Stimulated activated CD8-positive, alpha-beta memory T cell treated with anti-CD3 and anti-CD28 coated beads, Interleukin-4, amount 100 ng/mL, for 24 hours (primary cell): ENCODE data around the gene IFNGR2.
"Not testable (repeated sequence)": the region's sequence is repeated elsewhere in the genome, so short reads cannot be mapped to it uniquely, and the experiment has no call there.

Experiments
- DNase-seq: peaks from one replicate; pipeline ENCODE4 v3.0.0-alpha.2; 2020; ENCODE audit warnings: low read depth

Gene IFNGR2

DNA sequence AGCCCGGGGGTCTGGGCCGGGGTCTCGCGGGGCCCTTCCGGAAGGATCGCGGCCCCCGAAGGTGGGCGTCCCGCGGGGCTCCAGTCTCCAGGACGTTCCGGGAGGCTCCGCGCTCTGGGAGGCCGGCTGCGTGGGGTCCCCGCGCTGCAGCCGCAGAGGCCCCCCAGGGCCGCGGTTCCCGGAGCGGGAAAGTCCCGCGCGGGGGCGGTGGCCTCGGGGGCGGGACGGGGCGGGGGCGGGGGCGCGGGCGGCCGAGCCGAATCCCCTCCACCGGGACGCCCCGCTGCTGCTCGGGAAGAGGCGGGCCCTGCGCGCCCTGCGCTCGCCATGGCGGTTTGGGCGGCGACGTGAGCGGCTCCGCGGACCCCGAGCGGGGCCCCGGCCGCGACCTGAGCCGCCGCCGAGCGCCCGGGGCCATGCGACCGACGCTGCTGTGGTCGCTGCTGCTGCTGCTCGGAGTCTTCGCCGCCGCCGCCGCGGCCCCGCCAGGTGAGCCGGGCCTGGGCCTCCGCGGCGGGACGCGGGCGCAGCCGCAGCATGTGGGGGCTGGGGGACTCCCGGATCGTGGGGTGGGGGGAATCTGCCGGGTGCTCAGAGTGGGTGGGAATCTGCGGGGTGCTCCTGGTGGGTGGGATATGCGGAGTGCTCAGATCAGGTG lies at the start of gene IFNGR2:
IFNGR2 (plus strand) TSS at position 286 of the 658 bp plus-strand sequence; CDS start at position 417, 131 bp downstream.
- DNase-seq: peak; percentile 26

GRCh38 chr21:33355355-33355754 lies 47.9 kb upstream of the IFNGR2 start:
- no peak for DNase-seq

GRCh38 chr21:33355996-33356395 lies 47.2 kb upstream of the IFNGR2 start:
- no peak for DNase-seq

- no peak for DNase-seq
Observed at GRCh38 chr21:33357177-33357576, 46.0 kb upstream of the IFNGR2 start.

GRCh38 chr21:33359446-33359845 lies 43.8 kb upstream of the IFNGR2 start:
- DNase-seq: no peak

GRCh38 chr21:33360281-33360680 lies 42.9 kb upstream of the IFNGR2 start:
- DNase-seq: no peak

DNA sequence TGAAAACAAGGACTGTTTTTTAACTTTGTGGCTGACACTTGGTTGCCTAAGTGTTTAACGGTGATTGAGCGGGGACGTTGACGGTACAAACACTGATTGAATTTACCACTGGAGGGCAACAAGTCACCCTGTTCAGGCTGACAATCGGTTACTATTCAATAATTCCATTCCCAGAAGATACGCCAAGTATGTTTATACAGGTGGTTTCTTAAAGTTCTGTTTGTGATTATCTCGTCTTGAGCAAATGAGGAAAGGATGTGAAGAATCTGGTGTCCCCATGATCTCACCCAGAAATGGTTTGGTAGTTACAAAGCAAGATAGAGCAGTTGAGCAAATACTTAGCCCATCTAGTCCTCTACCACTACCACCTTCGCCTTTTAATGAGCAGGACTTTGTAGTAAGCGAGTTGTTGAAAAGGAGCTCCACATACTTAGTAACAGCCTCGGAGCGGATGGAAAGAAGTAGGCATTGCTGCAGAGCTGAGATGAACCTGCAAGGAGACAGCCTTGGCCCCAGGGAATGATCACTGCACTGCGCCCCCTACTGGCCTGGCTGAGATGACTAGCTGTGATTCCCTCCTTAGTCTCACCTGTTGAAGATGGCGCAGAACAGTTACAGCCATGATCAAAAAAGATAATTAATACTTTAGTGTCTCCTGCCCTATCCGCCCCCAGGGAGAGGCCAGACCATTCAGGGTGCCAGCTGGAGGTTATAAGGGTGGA lies 42.2 kb upstream of the IFNGR2 start:
- DNase-seq: peak; percentile 80

- DNase-seq: peak; percentile 12
Observed at GRCh38 chr21:33362044-33362555, 41.1 kb upstream of the IFNGR2 start.

DNA sequence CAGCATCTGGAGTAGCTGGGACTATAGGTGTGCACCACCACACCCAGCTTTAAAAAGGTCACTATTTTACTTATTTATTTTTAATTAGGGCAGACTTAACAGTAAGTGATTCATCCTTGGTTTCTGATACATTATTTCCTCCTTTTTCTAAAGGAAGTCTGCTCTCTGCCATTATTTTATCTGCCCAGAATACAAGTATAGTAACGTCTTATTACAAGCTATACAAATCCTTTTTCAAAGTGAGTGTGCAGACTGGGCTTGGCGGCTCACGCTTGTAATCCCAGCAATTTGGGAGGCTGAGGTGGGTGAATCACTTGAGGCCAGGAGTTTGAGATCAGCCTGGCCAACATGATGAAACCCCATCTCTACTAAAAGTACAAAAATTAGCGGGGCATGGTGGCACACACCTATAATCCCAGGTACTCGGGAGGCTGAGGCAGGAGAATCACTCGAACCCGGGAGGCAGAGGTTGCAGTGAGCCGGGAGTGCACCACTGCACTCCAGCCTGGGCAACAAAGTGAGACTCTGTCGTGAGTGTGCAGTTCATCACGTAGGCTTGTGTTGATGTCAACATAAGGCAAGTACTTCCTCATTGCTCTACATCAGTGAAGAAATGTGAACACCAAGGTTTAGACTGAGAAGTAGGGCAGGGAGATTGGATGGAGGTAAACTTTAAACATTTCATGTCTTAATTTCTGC lies 39.2 kb upstream of the IFNGR2 start:
- DNase-seq: not testable (repeated sequence)

- no peak for DNase-seq
Observed at GRCh38 chr21:33364830-33365229, 38.4 kb upstream of the IFNGR2 start.

- no peak for DNase-seq
Observed at GRCh38 chr21:33367309-33367973, 35.8 kb upstream of the IFNGR2 start.

DNA sequence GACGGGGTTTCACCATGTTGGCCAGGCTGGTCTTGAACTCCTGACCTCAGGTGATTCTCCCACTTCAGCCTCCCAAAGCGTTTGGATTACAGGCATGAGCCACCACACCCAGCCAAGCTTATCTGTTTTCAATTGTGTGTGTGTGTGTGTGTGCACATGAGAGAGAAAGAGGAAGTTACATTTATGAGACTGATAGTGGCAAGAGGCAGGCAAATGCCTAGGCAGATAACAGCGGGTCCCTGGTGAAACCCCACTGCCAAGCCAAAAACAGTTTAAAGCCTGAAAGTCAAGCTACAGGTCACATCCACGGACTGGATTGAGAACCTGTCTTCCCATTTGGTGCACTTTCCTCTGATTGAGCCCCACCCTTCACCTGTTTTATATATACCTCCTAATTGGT lies 35.1 kb upstream of the IFNGR2 start:
- no peak for DNase-seq

DNA sequence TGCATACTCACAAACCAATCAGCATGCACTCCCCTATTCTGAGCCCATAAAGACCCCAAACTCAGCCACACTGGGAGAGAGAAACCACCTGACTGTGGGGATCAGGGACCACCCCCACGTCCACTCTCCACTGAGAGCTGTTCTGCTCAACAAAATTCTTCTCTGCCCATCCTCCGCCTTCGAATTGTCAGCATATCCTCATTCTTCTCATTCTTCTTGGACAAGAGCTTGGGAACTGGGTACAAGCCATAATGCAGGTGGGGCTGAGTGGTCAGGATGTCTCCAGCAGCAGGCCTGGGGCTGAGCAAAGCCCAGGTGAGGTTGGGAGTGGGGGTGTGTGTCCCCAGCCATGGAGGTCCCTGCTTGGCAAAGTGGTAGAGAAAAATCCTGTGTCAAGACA lies 34.6 kb upstream of the IFNGR2 start:
- DNase-seq: no peak

DNA sequence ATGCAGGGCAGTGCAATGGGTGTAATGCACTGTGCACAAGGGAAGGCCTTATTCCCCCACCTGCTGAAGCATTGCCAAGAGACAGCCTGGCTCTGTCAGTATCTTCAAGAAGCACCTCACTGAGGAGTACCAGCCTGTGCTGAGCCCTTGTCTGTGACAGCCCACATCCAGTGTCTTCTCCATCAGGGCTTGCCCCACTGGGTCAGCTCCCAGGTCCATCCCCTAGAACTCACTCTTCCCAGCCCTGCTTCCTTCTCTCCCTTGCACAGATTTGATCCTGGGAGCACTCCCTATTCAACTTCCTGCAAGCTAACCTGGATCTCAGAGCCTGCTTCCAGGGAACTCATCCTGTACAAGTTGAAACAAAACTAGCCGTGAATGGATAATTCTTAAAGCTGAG lies 33.6 kb upstream of the IFNGR2 start:
- DNase-seq: no peak

- DNase-seq: no peak
Observed at GRCh38 chr21:33370305-33370704, 32.9 kb upstream of the IFNGR2 start.

DNA sequence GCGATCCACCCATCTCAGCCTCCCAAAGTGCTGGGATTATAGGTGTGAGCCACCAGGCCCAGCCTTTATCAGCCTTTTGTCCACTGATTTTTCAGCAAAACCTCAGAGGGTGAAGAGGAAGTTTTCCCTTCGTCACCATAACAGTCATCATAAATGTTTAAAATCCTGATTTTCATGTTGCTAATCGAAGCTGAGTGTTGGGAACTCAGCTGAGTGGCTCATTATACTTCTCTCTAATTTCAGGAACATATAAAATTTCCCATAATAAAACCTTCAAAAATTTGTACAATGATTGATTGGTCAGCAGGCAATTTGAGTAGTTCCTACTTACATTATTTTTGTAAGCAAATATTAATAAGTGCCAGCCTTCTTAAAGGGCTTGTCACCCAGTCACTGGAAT lies 31.8 kb upstream of the IFNGR2 start:
- no peak for DNase-seq

GRCh38 chr21:33372582-33372981 lies 30.6 kb upstream of the IFNGR2 start:
- no peak for DNase-seq

DNA sequence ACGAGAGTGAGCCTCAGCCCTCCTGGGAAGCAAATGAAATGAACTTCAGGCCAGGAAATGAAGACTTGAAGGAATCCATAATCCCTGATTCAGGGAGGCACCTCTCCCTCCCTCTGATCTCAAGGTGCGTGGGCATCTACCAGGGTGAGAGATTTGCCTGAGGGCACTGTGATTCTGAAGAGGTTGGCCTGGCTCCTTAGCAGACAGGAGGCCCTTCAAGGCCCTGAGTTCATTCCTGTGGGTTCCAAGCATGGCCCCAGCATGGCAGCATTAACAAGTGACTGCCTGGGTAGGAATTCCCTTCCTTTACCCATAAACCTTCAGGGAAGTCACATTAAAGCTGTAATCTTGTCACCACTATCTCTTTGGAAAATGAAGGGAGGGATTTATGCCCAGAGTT lies 29.8 kb upstream of the IFNGR2 start:
- no peak for DNase-seq

- no peak for DNase-seq
Observed at GRCh38 chr21:33374080-33374449, 29.1 kb upstream of the IFNGR2 start.

DNA sequence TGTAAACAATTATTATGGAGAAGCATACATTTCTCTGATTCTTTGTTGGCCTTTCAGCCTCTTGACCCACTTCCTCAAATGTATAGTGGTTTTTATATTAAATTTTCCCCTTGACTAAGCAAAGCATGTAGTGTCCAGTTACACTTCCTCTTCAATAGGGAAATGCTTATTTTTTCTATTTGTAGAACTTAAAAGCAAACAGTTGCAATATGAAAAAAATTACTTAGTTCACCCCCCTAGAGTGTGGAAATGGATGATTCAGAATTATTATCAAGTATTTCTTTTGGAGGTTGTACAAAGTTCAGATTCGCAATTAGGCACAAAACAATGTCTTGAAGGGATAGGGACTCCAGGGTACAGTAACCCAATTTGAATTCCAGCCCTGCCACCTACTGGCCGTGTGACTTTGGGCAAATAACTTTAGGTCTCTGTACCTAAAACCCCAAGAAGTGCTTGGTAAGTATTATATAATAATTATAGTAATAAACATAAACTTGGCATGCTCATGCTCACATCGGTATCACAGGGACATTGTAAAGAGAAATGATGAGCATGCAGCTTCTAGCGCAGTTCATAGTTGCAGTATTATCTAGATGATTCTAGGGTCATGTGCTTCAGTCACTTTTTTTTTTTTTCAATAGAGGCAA lies 28.6 kb upstream of the IFNGR2 start:
- no peak for DNase-seq

GRCh38 chr21:33375101-33375644 lies 28.0 kb upstream of the IFNGR2 start:
- DNase-seq: no peak
